SK-N-SH (cell line): ENCODE data around the gene WDR64.

ENCODE experiments used
- CHD2 ChIP-seq: fragments of 150-350 bp; IDR thresholded peaks from 2 replicates; pipeline ENCODE4 v1.6.1; 2018; ENCODE audit warnings: low read length; ENCODE audit not compliant: partially characterized antibody
- CTCF ChIP-seq: fragments of 200-600 bp; sonication (generic); IDR thresholded peaks from 2 replicates; pipeline ENCODE4 v1.6.1; 2017; ENCODE audit warnings: antibody characterized with exemption, mild to moderate bottlenecking, moderate library complexity
- EP300 ChIP-seq, 2 experiments: IDR thresholded peaks; 2 replicates each; pipeline versions ENCODE4 v1.4.0 to v1.6.1; 2012; ENCODE audit warnings: borderline replicate concordance in 1 of 2, low read depth in 1 of 2, low read length in 1 of 2
- GATA2 ChIP-seq: sonication (generic); formaldehyde crosslinking; IDR thresholded peaks from 2 replicates; pipeline ENCODE4 v1.5.0; 2020; ENCODE audit warnings: mild to moderate bottlenecking, missing genetic modification reagents
- JUND ChIP-seq: IDR thresholded peaks from 2 replicates; pipeline ENCODE4 v1.4.0; 2012
- MAX ChIP-seq: IDR thresholded peaks from 2 replicates; pipeline ENCODE4 v1.4.0; 2012; ENCODE audit warnings: low read depth
- POLR2AphosphoS5 ChIP-seq: IDR thresholded peaks from 2 replicates; pipeline ENCODE4 v1.6.1; 2012; ENCODE audit warnings: low read depth, low read length
- RAD21 ChIP-seq: IDR thresholded peaks from 2 replicates; pipeline ENCODE4 v1.6.1; 2012; ENCODE audit warnings: mild to moderate bottlenecking, low read length
- SIN3A ChIP-seq: IDR thresholded peaks from 2 replicates; pipeline ENCODE4 v1.6.1; 2012; ENCODE audit warnings: low read depth, mild to moderate bottlenecking, low read length, moderate library complexity, borderline replicate concordance
- SMC3 ChIP-seq: IDR thresholded peaks from 2 replicates; pipeline ENCODE4 v1.6.1; 2012; ENCODE audit warnings: low read depth, low read length, improper control_type of control experiment
- TAF1 ChIP-seq: IDR thresholded peaks from 2 replicates; pipeline ENCODE4 v1.6.1; 2012; ENCODE audit warnings: low read depth, mild to moderate bottlenecking, low read length, moderate library complexity, borderline replicate concordance
- TCF12 ChIP-seq: IDR thresholded peaks from 2 replicates; pipeline ENCODE4 v1.4.0; 2012
- USF2 ChIP-seq: fragments of 150-350 bp; IDR thresholded peaks from 2 replicates; pipeline ENCODE4 v1.6.1; 2017; ENCODE audit warnings: antibody characterized with exemption, low read length, low read depth, borderline replicate concordance

GRCh38 chr1:241836941-241837340, 184.9 kb downstream of the WDR64 start:
- TF ChIP-seq RAD21 = no peak
- no peak for TF ChIP-seq JUND
- TF ChIP-seq CTCF = no peak
- no peak for TF ChIP-seq SMC3
- no peak for TF ChIP-seq POLR2AphosphoS5
- no peak for TF ChIP-seq SIN3A
- no peak for TF ChIP-seq GATA2 (CRISPR knock-in tag)
- TF ChIP-seq EP300 (IDR thresholded peaks at IDR 0.05; ENCODE audit: borderline replicate concordance in 1 of 2, low read depth in 1 of 2, low read length in 1 of 2) = no peak
- TF ChIP-seq TAF1 = no peak
- TF ChIP-seq TCF12 = no peak
- TF ChIP-seq MAX = no peak
- TF ChIP-seq CHD2 = no peak
- no peak for TF ChIP-seq USF2
